ENCODE results near the gene ADAMTS15. TPM values are rescaled to one million over a fixed set of nuclear protein-coding genes. Genes with fewer than 3 reads are reported as not detected.

Gene ADAMTS15
- total RNA-seq, 2 experiments from 2014 or later, result not detected

GRCh38 chr11:130478204-130478701, 29.8 kb downstream of the ADAMTS15 start:
- intact Hi-C loops (cut with micrococcal nuclease; ENCODE audit: unreplicated experiment), result no loop called here
- DNase-seq (ENCODE audit: low spot score), result no peak
- H2AFZ ChIP-seq (ENCODE audit: low read length), result no peak overlapping the region
- no peaks in the 10 kb centered on the region for H3K9me2 ChIP-seq (ENCODE audit: insufficient read depth, low read length)
- no TSS peak for BruUV-seq (replicated peaks)
- no peaks in the 10 kb centered on the region for H4K20me1 ChIP-seq (ENCODE audit: insufficient read depth, low read length)
- H3K4me3 ChIP-seq (ENCODE audit: low read depth, low read length, poor library complexity, severe bottlenecking), result no peak overlapping the region
- H3K36me3 ChIP-seq (ENCODE audit: insufficient read depth, low read length), result no peaks in the 10 kb centered on the region
- POLR2A ChIA-PET, result no interaction called here
- H3K79me2 ChIP-seq (ENCODE audit: insufficient read depth, low read depth, low read length), result no peaks in the 10 kb centered on the region
- H3K4me1 ChIP-seq (ENCODE audit: insufficient read depth, low read length, poor library complexity, severe bottlenecking), result no peaks in the 10 kb centered on the region
- TF ChIP-seq, protein P1, sequence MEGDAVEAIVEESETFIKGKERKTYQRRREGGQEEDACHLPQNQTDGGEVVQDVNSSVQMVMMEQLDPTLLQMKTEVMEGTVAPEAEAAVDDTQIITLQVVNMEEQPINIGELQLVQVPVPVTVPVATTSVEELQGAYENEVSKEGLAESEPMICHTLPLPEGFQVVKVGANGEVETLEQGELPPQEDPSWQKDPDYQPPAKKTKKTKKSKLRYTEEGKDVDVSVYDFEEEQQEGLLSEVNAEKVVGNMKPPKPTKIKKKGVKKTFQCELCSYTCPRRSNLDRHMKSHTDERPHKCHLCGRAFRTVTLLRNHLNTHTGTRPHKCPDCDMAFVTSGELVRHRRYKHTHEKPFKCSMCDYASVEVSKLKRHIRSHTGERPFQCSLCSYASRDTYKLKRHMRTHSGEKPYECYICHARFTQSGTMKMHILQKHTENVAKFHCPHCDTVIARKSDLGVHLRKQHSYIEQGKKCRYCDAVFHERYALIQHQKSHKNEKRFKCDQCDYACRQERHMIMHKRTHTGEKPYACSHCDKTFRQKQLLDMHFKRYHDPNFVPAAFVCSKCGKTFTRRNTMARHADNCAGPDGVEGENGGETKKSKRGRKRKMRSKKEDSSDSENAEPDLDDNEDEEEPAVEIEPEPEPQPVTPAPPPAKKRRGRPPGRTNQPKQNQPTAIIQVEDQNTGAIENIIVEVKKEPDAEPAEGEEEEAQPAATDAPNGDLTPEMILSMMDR (conservative IDR thresholded peaks at IDR 0.05; ENCODE audit: low read length), result no peak
- TF ChIP-seq EZH2phosphoT487 (IDR thresholded peaks at IDR 0.05; ENCODE audit: borderline replicate concordance, low read depth, low read length), result no peak
- H3K9me3 ChIP-seq (ENCODE audit: low read length), result no peaks in the 10 kb centered on the region
- H3K27ac ChIP-seq (ENCODE audit: low read depth, low read length, poor library complexity, severe bottlenecking), result no peak overlapping the region
- no peak overlapping the region for H3K4me2 ChIP-seq (ENCODE audit: low read length)
- CTCF ChIA-PET (ENCODE audit: unreplicated experiment), result no interaction called here

DNA sequence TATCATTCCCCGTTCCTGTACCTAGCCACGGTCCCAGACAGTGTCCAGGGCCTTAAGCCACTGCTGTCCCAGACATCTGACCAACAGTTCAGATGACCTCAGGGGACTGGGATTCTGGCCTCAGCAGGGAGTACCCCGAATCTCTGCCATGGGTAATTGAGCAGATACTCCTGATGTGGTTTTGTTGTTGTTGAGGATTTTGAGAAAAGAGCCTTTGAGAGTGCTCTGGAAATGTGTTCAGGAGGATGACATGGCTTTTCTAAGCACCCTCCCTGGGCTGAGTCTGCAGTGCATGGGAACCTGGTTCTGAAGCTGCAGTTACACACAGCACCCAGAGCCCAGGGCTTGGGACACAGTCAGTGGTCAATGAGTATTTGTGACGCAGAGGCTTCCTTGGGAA, 30.4 kb downstream of the ADAMTS15 start:
- Histone ChIP-seq H2AFZ (ENCODE audit: low read length) (no peak overlapping the region), H3K79me2 (ENCODE audit: insufficient read depth, low read depth, low read length) (no peaks in the 10 kb centered on the region), H3K27ac (ENCODE audit: low read depth, low read length, poor library complexity, severe bottlenecking) (no peak overlapping the region), H3K9me3 (ENCODE audit: low read length) (no peaks in the 10 kb centered on the region), H3K9me2 (ENCODE audit: insufficient read depth, low read length) (no peaks in the 10 kb centered on the region), H3K4me1 (ENCODE audit: insufficient read depth, low read length, poor library complexity, severe bottlenecking) (no peaks in the 10 kb centered on the region), H3K4me3 (ENCODE audit: low read depth, low read length, poor library complexity, severe bottlenecking) (no peak overlapping the region), H4K20me1 (ENCODE audit: insufficient read depth, low read length) (no peaks in the 10 kb centered on the region), H3K4me2 (ENCODE audit: low read length) (no peak overlapping the region), H3K36me3 (ENCODE audit: insufficient read depth, low read length) (no peaks in the 10 kb centered on the region)
- intact Hi-C loops (cut with micrococcal nuclease; ENCODE audit: unreplicated experiment), result no loop called here
- DNase-seq (ENCODE audit: low spot score), result no peak
- TF ChIP-seq EZH2phosphoT487 (IDR thresholded peaks at IDR 0.05; ENCODE audit: borderline replicate concordance, low read depth, low read length), result no peak
- TF ChIP-seq, protein P1 (conservative IDR thresholded peaks at IDR 0.05; ENCODE audit: low read length), result no peak
- CTCF ChIA-PET (ENCODE audit: unreplicated experiment), result no interaction called here
- BruUV-seq (replicated peaks), result no TSS peak
- POLR2A ChIA-PET, result no interaction called here

GRCh38 chr11:130480186-130480585, 31.7 kb downstream of the ADAMTS15 start:
- H3K4me3 ChIP-seq (ENCODE audit: low read depth, low read length, poor library complexity, severe bottlenecking), result no peak overlapping the region
- H3K4me1 ChIP-seq (ENCODE audit: insufficient read depth, low read length, poor library complexity, severe bottlenecking), result no peaks in the 10 kb centered on the region
- no peaks in the 10 kb centered on the region for H3K36me3 ChIP-seq (ENCODE audit: insufficient read depth, low read length)
- TF ChIP-seq EZH2phosphoT487 (IDR thresholded peaks at IDR 0.05; ENCODE audit: borderline replicate concordance, low read depth, low read length), result no peak
- TF ChIP-seq, protein P1 (conservative IDR thresholded peaks at IDR 0.05; ENCODE audit: low read length), result no peak
- H3K27ac ChIP-seq (ENCODE audit: low read depth, low read length, poor library complexity, severe bottlenecking), result no peak overlapping the region
- ChIA-PET POLR2A (interaction anchor here (0.8 kb wide), 1 partner anchor 31 kb away, joined by 3 read pairs; no protein-coding TSS in a partner anchor), CTCF (ENCODE audit: unreplicated experiment) (no interaction called here)
- H3K79me2 ChIP-seq (ENCODE audit: insufficient read depth, low read depth, low read length), result no peaks in the 10 kb centered on the region
- no peaks in the 10 kb centered on the region for H3K9me3 ChIP-seq (ENCODE audit: low read length)
- H2AFZ ChIP-seq (ENCODE audit: low read length), result no peak overlapping the region
- H3K9me2 ChIP-seq (ENCODE audit: insufficient read depth, low read length), result no peaks in the 10 kb centered on the region
- intact Hi-C loops (cut with micrococcal nuclease; ENCODE audit: unreplicated experiment), result no loop called here
- H3K4me2 ChIP-seq (ENCODE audit: low read length), result no peak overlapping the region
- no peaks in the 10 kb centered on the region for H4K20me1 ChIP-seq (ENCODE audit: insufficient read depth, low read length)
- no TSS peak for BruUV-seq (replicated peaks)
- DNase-seq (ENCODE audit: low spot score), result no peak
